Mesendoderm (in vitro differentiated cells): Measurements from ENCODE around the gene ABR.

Source experiments
- DNase-seq: peaks from one replicate; pipeline ENCODE4 v3.0.0; 2013
- H2AK5ac ChIP-seq: 2 replicates; pipeline ENCODE4 v1.6.1; 2013; ENCODE audit warnings: low read length, inconsistent platforms
- H2BK120ac ChIP-seq: 2 replicates; pipeline ENCODE4 v1.6.1; 2013; ENCODE audit warnings: low read depth, mild to moderate bottlenecking, low read length, moderate library complexity, mixed read lengths
- H2BK15ac ChIP-seq: replicated peaks from 2 replicates; pipeline ENCODE4 v1.6.1; 2013; ENCODE audit warnings: low read depth, mild to moderate bottlenecking, moderate library complexity
- H2BK5ac ChIP-seq: 2 replicates; pipeline ENCODE4 v1.6.1; 2013; ENCODE audit warnings: low read length, inconsistent platforms
- H3K18ac ChIP-seq: 2 replicates; pipeline ENCODE4 v1.6.1; 2013; ENCODE audit warnings: mild to moderate bottlenecking, low read length, mixed read lengths
- H3K23ac ChIP-seq: one replicate; pipeline ENCODE4 v1.6.1; 2013; ENCODE audit warnings: low read length
- H3K27ac ChIP-seq: 2 replicates; pipeline ENCODE4 v1.5.1; 2013; ENCODE audit warnings: low read depth, mild to moderate bottlenecking, inconsistent platforms, low read length, moderate library complexity
- H3K27me3 ChIP-seq: 2 replicates; pipeline ENCODE4 v1.6.1; 2013; ENCODE audit warnings: low read length, control low read depth, mild to moderate bottlenecking, inconsistent platforms; ENCODE audit not compliant: insufficient read depth, poor library complexity
- H3K36me3 ChIP-seq: 2 replicates; pipeline ENCODE4 v1.6.1; 2013; ENCODE audit warnings: low read length, inconsistent platforms; ENCODE audit not compliant: control insufficient read depth, insufficient read depth
- H3K4ac ChIP-seq: one replicate; pipeline ENCODE4 v1.6.1; 2013; ENCODE audit warnings: low read depth, mild to moderate bottlenecking, low read length, moderate library complexity
- H3K4me1 ChIP-seq: 2 replicates; pipeline ENCODE4 v1.6.1; 2013; ENCODE audit warnings: low read depth, low read length, inconsistent platforms; ENCODE audit not compliant: control insufficient read depth
- H3K4me2 ChIP-seq: 2 replicates; pipeline ENCODE4 v1.6.1; 2013; ENCODE audit warnings: low read length
- H3K4me3 ChIP-seq: 2 replicates; pipeline ENCODE4 v1.5.1; 2013; ENCODE audit warnings: mild to moderate bottlenecking, low read length
- H3K56ac ChIP-seq: one replicate; pipeline ENCODE4 v1.6.1; 2013; ENCODE audit warnings: low read length
- H3K79me1 ChIP-seq: 2 replicates; pipeline ENCODE4 v1.6.1; 2013; ENCODE audit warnings: low read length, inconsistent platforms
- H3K79me2 ChIP-seq: 2 replicates; pipeline ENCODE4 v1.6.1; 2013; ENCODE audit warnings: mild to moderate bottlenecking, low read length; ENCODE audit not compliant: control insufficient read depth, insufficient read depth
- H3K9ac ChIP-seq: 2 replicates; pipeline ENCODE4 v1.6.1; 2013; ENCODE audit warnings: low read length, inconsistent platforms
- H4K5ac ChIP-seq: one replicate; pipeline ENCODE4 v1.6.1; 2013; ENCODE audit warnings: low read length
- H4K8ac ChIP-seq: one replicate; pipeline ENCODE4 v1.6.1; 2013; ENCODE audit warnings: low read depth, mild to moderate bottlenecking, control low read depth, low read length, moderate library complexity
- WGBS: extraction: QIAGEN DNeasy Blood & Tissue Kit; methylation state at CpG from one replicate; pipeline ENCODE4 v1.1.7; 2013; ENCODE audit warnings: low lambda C conversion rate, missing lambda C conversion rate; ENCODE audit not compliant: insufficient coverage; ENCODE audit errors: extremely low coverage; 5-methylcytosine and 5-hydroxymethylcytosine counted together

Gene ABR

GRCh38 chr17:962166-962565, 217.6 kb downstream of the ABR start:
- Histone ChIP-seq H3K27ac (no peak overlapping the region), H3K9ac (no peak overlapping the region), H4K8ac (no peak overlapping the region), H2BK120ac (no peak overlapping the region), H3K27me3 (no peaks in the 10 kb centered on the region), H3K56ac (no peak overlapping the region), H3K4me3 (no peak overlapping the region), H3K4me2 (no peak overlapping the region), H4K5ac (no peak overlapping the region), H3K4ac (no peak overlapping the region), H3K36me3 (no peaks in the 10 kb centered on the region), H2BK15ac (no peak overlapping the region), H3K18ac (no peak overlapping the region), H3K23ac (no peak overlapping the region), H2AK5ac (no peak overlapping the region), H2BK5ac (no peak overlapping the region), H3K79me1 (peaks cover 9% of the 10 kb centered on the region), H3K4me1 (peaks cover 17% of the 10 kb centered on the region), H3K79me2 (peaks cover 82% of the 10 kb centered on the region)
- WGBS = no CpG with 5 or more reads among the region's 8 CpGs
- DNase-seq = no peak

DNA sequence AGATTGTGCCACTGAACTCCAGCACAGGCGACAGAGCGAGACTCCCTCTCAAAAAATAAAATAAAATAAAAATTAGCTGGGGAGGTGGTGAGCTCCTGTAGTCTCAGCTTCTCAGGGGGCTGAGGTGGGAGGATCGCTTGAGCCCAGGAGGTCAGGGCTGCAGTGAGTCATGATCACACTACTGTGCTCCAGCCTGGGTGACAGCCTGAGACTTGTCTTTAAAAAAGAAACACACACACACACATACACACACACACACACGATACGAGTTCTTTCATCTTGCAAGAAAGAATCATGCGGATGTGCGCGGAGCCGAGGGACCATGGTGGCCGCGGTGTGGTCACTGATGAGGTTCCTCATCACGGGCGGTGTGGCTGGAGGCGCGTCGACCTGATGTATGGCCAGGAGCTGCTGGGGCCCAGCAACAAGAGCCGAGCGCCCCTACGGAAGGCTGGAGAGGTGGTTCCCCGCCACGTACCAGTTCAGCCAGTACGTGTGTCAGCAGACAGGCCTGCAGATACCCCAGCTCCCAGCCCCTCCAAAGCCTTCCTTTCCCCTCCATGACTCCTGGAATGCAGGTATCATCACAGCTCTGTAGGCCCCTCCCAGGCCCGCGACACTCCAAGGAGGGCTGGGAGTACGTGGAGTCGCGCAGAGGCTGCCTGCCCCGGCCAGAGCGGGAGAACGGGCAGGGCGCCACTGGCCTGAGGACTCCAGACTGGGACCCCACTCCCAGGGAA, 220.9 kb downstream of the ABR start:
- Histone ChIP-seq H3K27me3 (no peaks in the 10 kb centered on the region), H4K5ac (no peak overlapping the region), H3K4me1 (peaks cover 2% of the 10 kb centered on the region), H3K27ac (no peak overlapping the region), H3K36me3 (peaks cover 3% of the 10 kb centered on the region), H3K56ac (peak overlapping the region; percentile 34), H3K4ac (no peak overlapping the region), H2BK5ac (no peak overlapping the region), H3K4me2 (no peak overlapping the region), H3K79me1 (peaks cover 13% of the 10 kb centered on the region), H3K9ac (no peak overlapping the region), H4K8ac (no peak overlapping the region), H2BK15ac (no peak overlapping the region), H2BK120ac (no peak overlapping the region), H3K18ac (no peak overlapping the region), H2AK5ac (no peak overlapping the region), H3K23ac (peak overlapping the region; percentile 99), H3K79me2 (peaks cover 74% of the 10 kb centered on the region), H3K4me3 (no peak overlapping the region)
- no peak for DNase-seq
- WGBS = no CpG with 5 or more reads among the region's 31 CpGs

DNA sequence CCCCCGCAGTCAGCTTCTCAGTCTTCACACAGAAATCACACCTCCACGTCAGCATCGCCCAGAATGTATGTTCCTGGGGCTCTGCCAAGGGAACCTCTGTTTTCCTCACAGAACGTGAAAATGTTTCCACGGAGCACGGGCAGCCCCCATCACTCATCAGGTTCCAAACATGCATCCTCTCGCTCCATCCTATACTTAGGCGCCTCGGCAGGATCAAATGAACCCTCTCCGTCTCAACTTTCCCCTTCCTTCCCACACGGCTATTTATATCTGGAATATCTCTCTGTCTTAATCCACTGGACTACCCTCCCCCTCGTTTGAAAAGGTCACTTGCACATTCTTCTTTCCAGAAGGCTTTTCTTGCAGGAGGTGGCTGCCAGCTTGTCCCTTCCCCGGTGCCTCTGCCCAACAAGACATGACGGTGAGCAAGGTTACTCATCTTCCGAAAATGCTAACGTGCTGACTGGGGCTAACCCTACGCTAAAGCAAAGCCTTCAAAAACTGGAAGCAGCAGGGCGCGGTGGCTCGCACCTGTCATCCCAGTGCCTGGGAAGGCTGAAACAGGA, 221.8 kb downstream of the ABR start:
- Histone ChIP-seq H2BK120ac (no peak overlapping the region), H3K18ac (no peak overlapping the region), H2BK15ac (no peak overlapping the region), H3K4me1 (peaks cover 2% of the 10 kb centered on the region), H2BK5ac (no peak overlapping the region), H3K56ac (no peak overlapping the region), H3K79me2 (peaks cover 76% of the 10 kb centered on the region), H3K4me3 (no peak overlapping the region), H3K79me1 (peaks cover 15% of the 10 kb centered on the region), H3K4ac (no peak overlapping the region), H3K36me3 (peaks cover 3% of the 10 kb centered on the region), H3K27ac (peak overlapping the region; percentile 25), H4K5ac (no peak overlapping the region), H3K9ac (no peak overlapping the region), H3K4me2 (no peak overlapping the region), H4K8ac (no peak overlapping the region), H2AK5ac (no peak overlapping the region), H3K23ac (no peak overlapping the region), H3K27me3 (no peaks in the 10 kb centered on the region)
- WGBS = no CpG with 5 or more reads among the region's 20 CpGs
- DNase-seq = no peak

- peaks cover 15% of the 10 kb centered on the region for H3K79me1 ChIP-seq
- H3K36me3 ChIP-seq = peaks cover 3% of the 10 kb centered on the region
- WGBS = no CpG with 5 or more reads among the region's 8 CpGs
Measured at GRCh38 chr17:956905-957304, 222.9 kb downstream of the ABR start.

GRCh38 chr17:954431-955164, 225.2 kb downstream of the ABR start:
- no peak overlapping the region for H4K5ac ChIP-seq
- no peak overlapping the region for H2AK5ac ChIP-seq
- H3K18ac ChIP-seq = no peak overlapping the region
- no peak overlapping the region for H3K23ac ChIP-seq
- H3K79me1 ChIP-seq = peaks cover 17% of the 10 kb centered on the region
- H2BK15ac ChIP-seq = no peak overlapping the region
- H3K4me2 ChIP-seq = no peak overlapping the region
- H3K27me3 ChIP-seq = no peaks in the 10 kb centered on the region
- DNase-seq = no peak
- H3K36me3 ChIP-seq = peaks cover 3% of the 10 kb centered on the region
- H4K8ac ChIP-seq = no peak overlapping the region
- no peak overlapping the region for H2BK120ac ChIP-seq
- no peak overlapping the region for H2BK5ac ChIP-seq
- H3K27ac ChIP-seq = peak overlapping the region; percentile 72
- H3K79me2 ChIP-seq = peaks cover 63% of the 10 kb centered on the region
- peaks cover 9% of the 10 kb centered on the region for H3K4me1 ChIP-seq
- H3K56ac ChIP-seq = peak overlapping the region; percentile 54
- no peak overlapping the region for H3K9ac ChIP-seq
- no peak overlapping the region for H3K4me3 ChIP-seq
- H3K4ac ChIP-seq = no peak overlapping the region
- no CpG with 5 or more reads among the region's 23 CpGs for WGBS

More at GRCh38 chr17:956905-957304, 222.9 kb downstream of the ABR start:
- H3K27ac ChIP-seq = no peak overlapping the region
- no peak overlapping the region for H2BK5ac ChIP-seq
- no peak overlapping the region for H3K9ac ChIP-seq
- H3K79me2 ChIP-seq = peaks cover 73% of the 10 kb centered on the region
- H3K4me3 ChIP-seq = no peak overlapping the region
- DNase-seq = no peak
- no peak overlapping the region for H2AK5ac ChIP-seq
- H2BK120ac ChIP-seq = no peak overlapping the region
- no peaks in the 10 kb centered on the region for H3K4me1 ChIP-seq
- no peaks in the 10 kb centered on the region for H3K27me3 ChIP-seq
- no peak overlapping the region for H2BK15ac ChIP-seq
- H3K4ac ChIP-seq = no peak overlapping the region
- no peak overlapping the region for H3K4me2 ChIP-seq
- no peak overlapping the region for H3K18ac ChIP-seq
- H3K56ac ChIP-seq = no peak overlapping the region
- no peak overlapping the region for H4K8ac ChIP-seq
- H3K23ac ChIP-seq = no peak overlapping the region
- no peak overlapping the region for H4K5ac ChIP-seq
